Measurements from ENCODE around the gene HNRNPA0. TPM values are rescaled to one million over a fixed set of nuclear protein-coding genes. Genes with fewer than 3 reads are reported as not detected.
A peak's percentile ranks its signal among the peaks of the same experiment; 100 is the strongest.

The HNRNPA0 gene
- total RNA-seq, 1 experiment from 2014 or later, result 13.0 TPM

DNA sequence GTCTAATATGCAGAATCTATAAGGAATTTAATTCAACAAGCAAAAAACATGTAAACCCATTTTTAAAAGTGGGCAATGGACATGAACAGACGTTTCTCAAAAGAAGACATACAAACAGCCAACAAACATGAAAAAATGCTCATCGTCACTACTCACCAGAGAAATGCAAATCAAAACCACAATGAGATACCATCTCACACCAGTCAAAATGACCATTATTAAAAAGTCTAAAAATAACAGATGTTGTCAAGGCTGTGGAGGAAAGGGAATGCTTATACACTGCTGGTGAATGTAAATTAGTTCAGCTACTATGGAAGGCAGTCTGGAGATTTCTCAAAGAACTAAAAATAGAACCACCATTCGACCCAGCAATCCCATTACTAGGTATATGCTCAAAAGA, 15.2 kb downstream of the HNRNPA0 start:
- Histone ChIP-seq H3K9me2 (replicated peaks; ENCODE audit: low read length) (no peaks in the 10 kb centered on the region), H3K4me2 (ENCODE audit: low read length) (no peak overlapping the region), H3K36me3 (ENCODE audit: low read depth, low read length) (no peaks in the 10 kb centered on the region), H2AFZ (ENCODE audit: low read length) (no peak overlapping the region), H3K9ac (ENCODE audit: low read length) (no peak overlapping the region), H3F3A (ENCODE audit: low read length, unreplicated experiment) (no peaks in the 10 kb centered on the region), H3K27me3 (ENCODE audit: low read length) (no peaks in the 10 kb centered on the region), H3K9me3 (ENCODE audit: low read length) (no peaks in the 10 kb centered on the region), H3K79me2 (ENCODE audit: low read length) (0 out of 2 replicates have a peak, but pooled peaks cover 11% of the 10 kb centered on the region), H3K4me1 (ENCODE audit: insufficient read depth, low read length) (peaks cover 31% of the 10 kb centered on the region), H3K4me3 (ENCODE audit: low read length) (no peak overlapping the region), H4K20me1 (ENCODE audit: low read length) (no peaks in the 10 kb centered on the region), H3K27ac (ENCODE audit: low read length) (no peak overlapping the region)
- ATAC-seq (no peak), DNase-seq (no peak)
- ChIA-PET CTCF (no interaction called here), POLR2A (ENCODE audit: unreplicated experiment) (no interaction called here)
- intact Hi-C loops (cut with micrococcal nuclease), result no loop called here
- TF ChIP-seq EZH2phosphoT487 (IDR thresholded peaks at IDR 0.05; ENCODE audit: borderline replicate concordance, low read length), result no peak
- BruUV-seq (replicated peaks), result no TSS peak

- Histone ChIP-seq H3K4me3 (ENCODE audit: low read length) (peak overlapping the region; percentile 32), H3K36me3 (ENCODE audit: low read depth, low read length) (no peaks in the 10 kb centered on the region), H3K9me2 (replicated peaks; ENCODE audit: low read length) (no peaks in the 10 kb centered on the region), H3K4me1 (ENCODE audit: insufficient read depth, low read length) (peaks cover 36% of the 10 kb centered on the region), H3K4me2 (ENCODE audit: low read length) (peak overlapping the region; percentile 66), H3K9ac (ENCODE audit: low read length) (peak overlapping the region; percentile 21; the same call in 1 of the 2 replicates), H3K27ac (ENCODE audit: low read length) (peak overlapping the region; percentile 76), H3K27me3 (ENCODE audit: low read length) (no peaks in the 10 kb centered on the region), H3K9me3 (ENCODE audit: low read length) (no peaks in the 10 kb centered on the region), H3K79me2 (ENCODE audit: low read length) (0 out of 2 replicates have a peak, but pooled peaks cover 13% of the 10 kb centered on the region), H2AFZ (ENCODE audit: low read length) (peak overlapping the region; percentile 54), H3F3A (ENCODE audit: low read length, unreplicated experiment) (no peaks in the 10 kb centered on the region), H4K20me1 (ENCODE audit: low read length) (no peaks in the 10 kb centered on the region)
- intact Hi-C loops (cut with micrococcal nuclease), result loop anchor here (2.0 kb wide), 1 partner anchor 111 kb away; no protein-coding TSS in a partner anchor
- BruUV-seq (replicated peaks), result no TSS peak
- ChIA-PET POLR2A (ENCODE audit: unreplicated experiment) (interaction anchor here (0.6 kb wide), 1 partner anchor 96 kb away, joined by 3 read pairs; no protein-coding TSS in a partner anchor), CTCF (interaction anchor here (2.6 kb wide), 1 partner anchor 77 kb away, joined by 16 read pairs; no protein-coding TSS in a partner anchor)
- ATAC-seq, result peak; percentile 58
- peak; percentile 86 for DNase-seq
- TF ChIP-seq EZH2phosphoT487 (IDR thresholded peaks at IDR 0.05; ENCODE audit: borderline replicate concordance, low read length) (no peak), CTCF (conservative IDR thresholded peaks at IDR 0.05; ENCODE audit: low read depth, low read length) (no peak), EZH2 (IDR thresholded peaks at IDR 0.05; ENCODE audit: low read length, unreplicated experiment) (no peak)
Observed at GRCh38 chr5:137737349-137738131, 16.6 kb downstream of the HNRNPA0 start.

DNA sequence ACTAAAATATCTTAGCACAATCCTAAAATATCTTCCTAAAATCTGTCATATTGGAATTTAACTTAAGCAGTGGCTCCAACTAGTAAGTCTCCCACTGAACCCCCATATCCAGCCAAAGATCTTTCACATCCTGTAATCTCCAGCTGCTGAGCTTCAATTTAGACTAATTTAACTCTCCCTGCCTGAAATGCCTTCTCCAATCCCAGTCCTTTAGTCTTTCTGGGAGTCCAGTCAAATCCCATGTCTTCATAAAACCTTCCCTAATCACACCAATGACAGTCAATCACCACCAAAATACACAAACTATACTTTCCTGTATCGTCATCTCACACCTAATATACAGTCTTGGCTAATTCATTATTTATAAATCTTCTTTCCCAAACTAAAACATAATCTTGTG, 17.7 kb downstream of the HNRNPA0 start:
- H3K9ac ChIP-seq (ENCODE audit: low read length), result no peak overlapping the region
- ChIA-PET CTCF (interaction anchor here (0.6 to 2.6 kb wide), 4 partner anchors 76 to 265 kb away, joined by 3 to 16 read pairs (median 6); no protein-coding TSS in a partner anchor), POLR2A (ENCODE audit: unreplicated experiment) (no interaction called here)
- no peaks in the 10 kb centered on the region for H4K20me1 ChIP-seq (ENCODE audit: low read length)
- BruUV-seq (replicated peaks), result no TSS peak
- no peak overlapping the region for H3K27ac ChIP-seq (ENCODE audit: low read length)
- H3K9me2 ChIP-seq (replicated peaks; ENCODE audit: low read length), result no peaks in the 10 kb centered on the region
- no peak for DNase-seq
- H2AFZ ChIP-seq (ENCODE audit: low read length), result no peak overlapping the region
- no peak for TF ChIP-seq EZH2phosphoT487 (IDR thresholded peaks at IDR 0.05; ENCODE audit: borderline replicate concordance, low read length)
- no peak for TF ChIP-seq EZH2 (IDR thresholded peaks at IDR 0.05; ENCODE audit: low read length, unreplicated experiment)
- no peak for TF ChIP-seq CTCF (conservative IDR thresholded peaks at IDR 0.05; ENCODE audit: low read depth, low read length)
- no peak for ATAC-seq
- H3K27me3 ChIP-seq (ENCODE audit: low read length), result no peaks in the 10 kb centered on the region
- H3K4me3 ChIP-seq (ENCODE audit: low read length), result peak overlapping the region; percentile 77; the same call in 1 of the 2 replicates
- intact Hi-C loops (cut with micrococcal nuclease), result loop anchor here (1.0 to 2.0 kb wide), 2 partner anchors 76 to 110 kb away; no protein-coding TSS in a partner anchor
- no peaks in the 10 kb centered on the region for H3K9me3 ChIP-seq (ENCODE audit: low read length)
- peaks cover 36% of the 10 kb centered on the region for H3K4me1 ChIP-seq (ENCODE audit: insufficient read depth, low read length)
- no peaks in the 10 kb centered on the region for H3K36me3 ChIP-seq (ENCODE audit: low read depth, low read length)
- H3K4me2 ChIP-seq (ENCODE audit: low read length), result peak overlapping the region; percentile 95
- no peaks in the 10 kb centered on the region for H3F3A ChIP-seq (ENCODE audit: low read length, unreplicated experiment)
- H3K79me2 ChIP-seq (ENCODE audit: low read length), result peaks cover 19% of the 10 kb centered on the region; the same call in 1 of the 2 replicates
